Inferior parietal cortex (tissue), 1 donor: Measurements from ENCODE around the gene ENPP7.

Source experiments
- DNase-seq: peaks from one replicate; pipeline ENCODE4 v3.0.0-alpha.2; 2016; ENCODE audit errors: extremely low spot score

The ENPP7 gene

GRCh38 chr17:79730769-79731483 lies at the start of gene ENPP7:
Gene ENPP7, plus strand, starts transcription at chr17:79730943. Its CDS starts 197 bp downstream, at chr17:79731140.
- no peak for DNase-seq

- DNase-seq = no peak
Measured at GRCh38 chr17:79681101-79681621, 49.6 kb upstream of the ENPP7 start.

GRCh38 chr17:79681628-79682261 lies 49.0 kb upstream of the ENPP7 start:
- no peak for DNase-seq

- DNase-seq = no peak
Measured at GRCh38 chr17:79683365-79683764, 47.4 kb upstream of the ENPP7 start.

GRCh38 chr17:79684132-79684985 lies 46.4 kb upstream of the ENPP7 start:
- DNase-seq = no peak

GRCh38 chr17:79685121-79685520 lies 45.6 kb upstream of the ENPP7 start:
- DNase-seq = no peak

- DNase-seq = no peak
Measured at GRCh38 chr17:79686476-79686875, 44.3 kb upstream of the ENPP7 start.

- no peak for DNase-seq
Measured at GRCh38 chr17:79690466-79690865, 40.3 kb upstream of the ENPP7 start.

GRCh38 chr17:79690988-79691836 lies 39.5 kb upstream of the ENPP7 start:
- no peak for DNase-seq

GRCh38 chr17:79691931-79692330 lies 38.8 kb upstream of the ENPP7 start:
- peak; percentile 36 for DNase-seq

GRCh38 chr17:79693419-79693818 lies 37.3 kb upstream of the ENPP7 start:
- DNase-seq = no peak

GRCh38 chr17:79695293-79695790 lies 35.4 kb upstream of the ENPP7 start:
- DNase-seq = no peak

GRCh38 chr17:79695797-79696609 lies 34.7 kb upstream of the ENPP7 start:
- no peak for DNase-seq

GRCh38 chr17:79696610-79696982 lies 34.1 kb upstream of the ENPP7 start:
- DNase-seq = no peak

GRCh38 chr17:79698146-79698846 lies 32.4 kb upstream of the ENPP7 start:
- no peak for DNase-seq

GRCh38 chr17:79699386-79700036 lies 31.2 kb upstream of the ENPP7 start:
- DNase-seq = no peak

- no peak for DNase-seq
Measured at GRCh38 chr17:79700592-79700991, 30.2 kb upstream of the ENPP7 start.

GRCh38 chr17:79702034-79702433 lies 28.7 kb upstream of the ENPP7 start:
- DNase-seq = no peak

- DNase-seq = no peak
Measured at GRCh38 chr17:79702550-79703236, 28.1 kb upstream of the ENPP7 start.
